Measurements from ENCODE around the gene GTPBP1.

The GTPBP1 gene

GRCh38 chr22:38728871-38729796 lies 23.4 kb downstream of the GTPBP1 start:
- no CpG with 5 or more reads among the region's 18 CpGs for WGBS, 2 donors (ENCODE audit: extremely low coverage in 2 of 2, insufficient read length in 2 of 2, insufficient replicate concordance in 1 of 2)
- H3K9ac ChIP-seq (ENCODE audit: low read depth, low read length, poor library complexity): no peak overlapping the region
- no peak overlapping the region for H2BK5ac ChIP-seq (ENCODE audit: low read length)
- H3K23ac ChIP-seq (ENCODE audit: low read depth, low read length, poor library complexity): no peak overlapping the region
- no peak overlapping the region for H3K27ac ChIP-seq (replicated peaks; ENCODE audit: low read length)
- H3K27me3 ChIP-seq (ENCODE audit: control insufficient read depth in 3 of 3, insufficient read depth in 3 of 3, low read depth in 1 of 3, low read length in 3 of 3): no peaks in the 10 kb centered on the region
- peaks cover 6% of the 10 kb centered on the region for H3K79me1 ChIP-seq (ENCODE audit: low read depth, low read length)
- H2BK120ac ChIP-seq (ENCODE audit: low read depth, low read length): no peak overlapping the region
- H2BK12ac ChIP-seq (ENCODE audit: low read length): no peak overlapping the region
- no peaks in the 10 kb centered on the region for H3K4me1 ChIP-seq (ENCODE audit: control insufficient read depth in 2 of 2, insufficient read depth in 1 of 2, low read depth in 1 of 2, low read length in 2 of 2)
- no peak overlapping the region for H3K4me3 ChIP-seq (ENCODE audit: low read length in 2 of 2)
- no peak overlapping the region for H3K14ac ChIP-seq (ENCODE audit: low read length)
- H2AK5ac ChIP-seq (ENCODE audit: low read depth, low read length): no peak overlapping the region
- no peak overlapping the region for H2AFZ ChIP-seq (ENCODE audit: low read length)
- no peak overlapping the region for H3K4me2 ChIP-seq (ENCODE audit: insufficient read depth, low read length, poor library complexity, severe bottlenecking)
- no peak overlapping the region for H2BK15ac ChIP-seq (ENCODE audit: low read length)
- no peak for DNase-seq (ENCODE audit: low spot score)
- H3K9me3 ChIP-seq (replicated peaks in 1 of 2; ENCODE audit: control insufficient read depth in 2 of 2, insufficient read depth in 1 of 2, low read depth in 1 of 2, low read length in 2 of 2): no peaks in the 10 kb centered on the region
- no peak overlapping the region for H3K18ac ChIP-seq (ENCODE audit: low read length)
- H4K91ac ChIP-seq (ENCODE audit: low read depth, low read length, poor library complexity): no peak overlapping the region
- no peak overlapping the region for H3K4ac ChIP-seq (ENCODE audit: low read length)
- H3K36me3 ChIP-seq (replicated peaks in 1 of 2; ENCODE audit: control insufficient read depth in 2 of 2, insufficient read depth in 2 of 2, low read length in 2 of 2): peaks cover 77 to 100% of the 10 kb centered on the region in 2 donors
- no peak overlapping the region for H4K8ac ChIP-seq (ENCODE audit: low read depth, low read length)

DNA sequence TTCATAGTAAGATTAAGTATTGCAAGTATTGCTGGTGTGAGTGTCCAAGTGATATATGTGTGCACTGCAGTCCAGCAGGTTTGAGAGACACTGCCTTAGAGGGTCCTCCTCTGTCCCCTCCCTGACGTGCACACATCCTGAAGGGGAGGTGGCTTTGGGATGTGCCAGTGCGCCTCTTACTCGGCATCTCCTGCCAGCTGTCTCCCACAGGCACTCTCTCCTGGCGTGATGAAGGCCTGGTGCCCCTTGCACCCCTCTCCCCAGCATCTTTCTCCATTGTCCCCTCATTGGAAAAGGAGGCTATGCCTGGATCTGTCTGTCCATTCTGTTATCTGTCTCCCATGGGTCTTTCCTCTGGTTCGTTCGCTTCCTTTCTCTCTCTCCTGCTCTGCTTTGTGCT lies 24.2 kb downstream of the GTPBP1 start:
- Histone ChIP-seq H4K8ac (ENCODE audit: low read depth, low read length) (no peak overlapping the region), H3K18ac (ENCODE audit: low read length) (no peak overlapping the region), H3K27ac (replicated peaks; ENCODE audit: low read length) (no peak overlapping the region), H2BK15ac (ENCODE audit: low read length) (no peak overlapping the region), H2AFZ (ENCODE audit: low read length) (no peak overlapping the region), H3K4me3 (ENCODE audit: low read length in 2 of 2) (no peak overlapping the region), H3K79me1 (ENCODE audit: low read depth, low read length) (peaks cover 6% of the 10 kb centered on the region), H2BK5ac (ENCODE audit: low read length) (no peak overlapping the region), H2BK120ac (ENCODE audit: low read depth, low read length) (no peak overlapping the region), H3K23ac (ENCODE audit: low read depth, low read length, poor library complexity) (no peak overlapping the region), H3K4me2 (ENCODE audit: insufficient read depth, low read length, poor library complexity, severe bottlenecking) (no peak overlapping the region), H3K4ac (ENCODE audit: low read length) (no peak overlapping the region), H2BK12ac (ENCODE audit: low read length) (no peak overlapping the region), H3K36me3 (replicated peaks in 1 of 2; ENCODE audit: control insufficient read depth in 2 of 2, insufficient read depth in 2 of 2, low read length in 2 of 2) (peaks cover 75 to 100% of the 10 kb centered on the region in 2 donors), H4K91ac (ENCODE audit: low read depth, low read length, poor library complexity) (no peak overlapping the region), H3K14ac (ENCODE audit: low read length) (no peak overlapping the region), H3K27me3 (ENCODE audit: control insufficient read depth in 3 of 3, insufficient read depth in 3 of 3, low read depth in 1 of 3, low read length in 3 of 3) (no peaks in the 10 kb centered on the region), H3K9ac (ENCODE audit: low read depth, low read length, poor library complexity) (no peak overlapping the region), H3K4me1 (ENCODE audit: control insufficient read depth in 2 of 2, insufficient read depth in 1 of 2, low read depth in 1 of 2, low read length in 2 of 2) (no peaks in the 10 kb centered on the region), H2AK5ac (ENCODE audit: low read depth, low read length) (no peak overlapping the region), H3K9me3 (replicated peaks in 1 of 2; ENCODE audit: control insufficient read depth in 2 of 2, insufficient read depth in 1 of 2, low read depth in 1 of 2, low read length in 2 of 2) (no peaks in the 10 kb centered on the region)
- WGBS, 2 donors (ENCODE audit: extremely low coverage in 2 of 2, insufficient read length in 2 of 2, insufficient replicate concordance in 1 of 2): no CpG with 5 or more reads among the region's 6 CpGs
- no peak for DNase-seq (ENCODE audit: low spot score)

GRCh38 chr22:38730411-38730871 lies 24.7 kb downstream of the GTPBP1 start:
- no peaks in the 10 kb centered on the region for H3K4me1 ChIP-seq (ENCODE audit: control insufficient read depth in 2 of 2, insufficient read depth in 1 of 2, low read depth in 1 of 2, low read length in 2 of 2)
- H3K36me3 ChIP-seq (replicated peaks in 1 of 2; ENCODE audit: control insufficient read depth in 2 of 2, insufficient read depth in 2 of 2, low read length in 2 of 2): peaks cover 72 to 100% of the 10 kb centered on the region in 2 donors
- WGBS, 2 donors (ENCODE audit: extremely low coverage in 2 of 2, insufficient read length in 2 of 2, insufficient replicate concordance in 1 of 2): no CpG with 5 or more reads among the region's 13 CpGs

DNA sequence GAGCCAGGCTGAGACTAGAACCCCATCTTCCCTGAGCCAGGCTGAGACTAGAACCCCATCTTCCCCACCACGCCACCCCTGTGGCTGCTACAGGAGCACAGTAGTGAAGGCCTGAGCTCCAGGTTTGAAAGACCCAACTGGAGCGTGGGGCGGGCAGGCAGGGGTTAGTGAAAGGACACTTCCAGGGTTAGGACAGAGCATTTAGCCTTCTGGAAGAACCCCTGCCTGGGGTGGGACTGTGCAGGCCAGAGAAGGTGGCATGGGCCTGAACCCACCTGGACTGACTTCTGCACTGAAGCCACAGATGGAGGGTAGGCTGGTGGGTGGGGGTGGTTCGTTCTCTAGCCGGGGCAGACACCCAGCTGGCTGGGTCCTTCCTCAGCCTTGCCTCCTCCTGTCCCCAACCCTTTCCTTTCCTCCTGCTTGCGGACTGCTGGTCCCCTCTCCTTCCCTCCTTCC lies 26.0 kb downstream of the GTPBP1 start:
- Histone ChIP-seq H3K14ac (ENCODE audit: low read length) (no peak overlapping the region), H3K36me3 (replicated peaks in 1 of 2; ENCODE audit: control insufficient read depth in 2 of 2, insufficient read depth in 2 of 2, low read length in 2 of 2) (peaks cover 70 to 100% of the 10 kb centered on the region in 2 donors), H4K91ac (ENCODE audit: low read depth, low read length, poor library complexity) (no peak overlapping the region), H3K27ac (replicated peaks; ENCODE audit: low read length) (no peak overlapping the region), H3K4me1 (ENCODE audit: control insufficient read depth in 2 of 2, insufficient read depth in 1 of 2, low read depth in 1 of 2, low read length in 2 of 2) (no peaks in the 10 kb centered on the region), H3K4me3 (ENCODE audit: low read length in 2 of 2) (no peak overlapping the region), H3K4me2 (ENCODE audit: insufficient read depth, low read length, poor library complexity, severe bottlenecking) (no peak overlapping the region), H3K9me3 (replicated peaks in 1 of 2; ENCODE audit: control insufficient read depth in 2 of 2, insufficient read depth in 1 of 2, low read depth in 1 of 2, low read length in 2 of 2) (no peaks in the 10 kb centered on the region), H2BK15ac (ENCODE audit: low read length) (no peak overlapping the region), H4K8ac (ENCODE audit: low read depth, low read length) (no peak overlapping the region), H2AFZ (ENCODE audit: low read length) (no peak overlapping the region), H3K27me3 (ENCODE audit: control insufficient read depth in 3 of 3, insufficient read depth in 3 of 3, low read depth in 1 of 3, low read length in 3 of 3) (no peaks in the 10 kb centered on the region), H2BK120ac (ENCODE audit: low read depth, low read length) (peak overlapping the region; percentile 53), H2AK5ac (ENCODE audit: low read depth, low read length) (no peak overlapping the region), H3K79me1 (ENCODE audit: low read depth, low read length) (peaks cover 3% of the 10 kb centered on the region), H3K18ac (ENCODE audit: low read length) (no peak overlapping the region), H2BK12ac (ENCODE audit: low read length) (no peak overlapping the region), H3K4ac (ENCODE audit: low read length) (no peak overlapping the region), H3K23ac (ENCODE audit: low read depth, low read length, poor library complexity) (no peak overlapping the region), H2BK5ac (ENCODE audit: low read length) (no peak overlapping the region), H3K9ac (ENCODE audit: low read depth, low read length, poor library complexity) (no peak overlapping the region)
- no peak for DNase-seq (ENCODE audit: low spot score)
- WGBS, 2 donors (ENCODE audit: extremely low coverage in 2 of 2, insufficient read length in 2 of 2, insufficient replicate concordance in 1 of 2): no CpG with 5 or more reads among the region's 6 CpGs

More at GRCh38 chr22:38730411-38730871, 24.7 kb downstream of the GTPBP1 start:
- Histone ChIP-seq H2BK12ac (ENCODE audit: low read length) (no peak overlapping the region), H3K9ac (ENCODE audit: low read depth, low read length, poor library complexity) (peak overlapping the region; percentile 50), H2BK15ac (ENCODE audit: low read length) (no peak overlapping the region), H3K27ac (replicated peaks; ENCODE audit: low read length) (no peak overlapping the region), H2AFZ (ENCODE audit: low read length) (no peak overlapping the region), H3K4me2 (ENCODE audit: insufficient read depth, low read length, poor library complexity, severe bottlenecking) (no peak overlapping the region), H3K4me3 (ENCODE audit: low read length in 2 of 2) (no peak overlapping the region), H3K18ac (ENCODE audit: low read length) (no peak overlapping the region), H3K4ac (ENCODE audit: low read length) (no peak overlapping the region), H3K23ac (ENCODE audit: low read depth, low read length, poor library complexity) (peak overlapping the region; percentile 20), H2AK5ac (ENCODE audit: low read depth, low read length) (no peak overlapping the region), H3K79me1 (ENCODE audit: low read depth, low read length) (peaks cover 6% of the 10 kb centered on the region), H3K27me3 (ENCODE audit: control insufficient read depth in 3 of 3, insufficient read depth in 3 of 3, low read depth in 1 of 3, low read length in 3 of 3) (no peaks in the 10 kb centered on the region), H2BK120ac (ENCODE audit: low read depth, low read length) (no peak overlapping the region), H3K14ac (ENCODE audit: low read length) (no peak overlapping the region), H3K9me3 (replicated peaks in 1 of 2; ENCODE audit: control insufficient read depth in 2 of 2, insufficient read depth in 1 of 2, low read depth in 1 of 2, low read length in 2 of 2) (no peaks in the 10 kb centered on the region), H2BK5ac (ENCODE audit: low read length) (no peak overlapping the region), H4K91ac (ENCODE audit: low read depth, low read length, poor library complexity) (no peak overlapping the region), H4K8ac (ENCODE audit: low read depth, low read length) (no peak overlapping the region)
- DNase-seq (ENCODE audit: low spot score): no peak
